NOMO-1 treated with dmso at 0.1 percent for 144 hours (cell line): Measurements from ENCODE around the gene CRACR2B.

Experiments used
- DNase-seq: peaks from one replicate; lab custom pipeline; 2025; ENCODE audit not compliant: unreplicated experiment; lab: John Stamatoyannopoulos, UW

The CRACR2B gene

GRCh38 chr11:794766-795633 is 32.7 kb upstream of the CRACR2B start:
- no peak for DNase-seq

GRCh38 chr11:795634-796564 is 31.8 kb upstream of the CRACR2B start:
- DNase-seq: peak; percentile 84

- DNase-seq: no peak
Measured at GRCh38 chr11:796565-797295, 31.0 kb upstream of the CRACR2B start.

GRCh38 chr11:797296-798092 is 30.2 kb upstream of the CRACR2B start:
- peak; percentile 58 for DNase-seq

- peak; percentile 67 for DNase-seq
Measured at GRCh38 chr11:798093-798713, 29.5 kb upstream of the CRACR2B start, which contains the start of gene SLC25A22. SLC25A22 (minus strand) TSS chr11:798281; CDS start chr11:795006, 3,275 bp downstream.

GRCh38 chr11:799641-800316 is 27.9 kb upstream of the CRACR2B start:
- DNase-seq: no peak

GRCh38 chr11:800473-800872 is 27.2 kb upstream of the CRACR2B start:
- no peak for DNase-seq

GRCh38 chr11:801097-801780 is 26.5 kb upstream of the CRACR2B start:
- DNase-seq: no peak

- no peak for DNase-seq
Measured at GRCh38 chr11:802018-802617, 25.6 kb upstream of the CRACR2B start.

- DNase-seq: no peak
Measured at GRCh38 chr11:802693-803466, 24.8 kb upstream of the CRACR2B start.

- DNase-seq: no peak
Measured at GRCh38 chr11:803467-803742, 24.3 kb upstream of the CRACR2B start.

- no peak for DNase-seq
Measured at GRCh38 chr11:803770-804598, 23.7 kb upstream of the CRACR2B start.

- DNase-seq: no peak
Measured at GRCh38 chr11:804599-804964, 23.1 kb upstream of the CRACR2B start.

- DNase-seq: no peak
Measured at GRCh38 chr11:808427-809286, 19.1 kb upstream of the CRACR2B start.

- peak; percentile 89 for DNase-seq
Measured at GRCh38 chr11:809287-810039, 18.3 kb upstream of the CRACR2B start, which contains the start of gene RPLP2. RPLP2 (plus strand) TSS chr11:809967; CDS start chr11:810235, 268 bp downstream.
